Natural killer cell (primary cell): ENCODE results near the gene RAX. TPM values are rescaled to one million over a fixed set of nuclear protein-coding genes. Genes with fewer than 3 reads are reported as not detected.

Source experiments
- ATAC-seq, 3 donors: fragments of 150-1000 bp in 2 of 3; fragments of 200-7000 bp in 1 of 3; cut with Tn5 transposase; 1 replicate in 1 of 3; 2 replicates in 2 of 3; pipeline ENCODE4 v1.10.0; 2021; ENCODE audit warnings: mild to moderate bottlenecking in 2 of 3, moderate library complexity in 2 of 3
- DNase-seq, 2 donors: peaks; one replicate each; pipeline versions ENCODE4 v3.0.0 to v3.0.0-alpha.2; 2013 to 2021; ENCODE audit warnings: mixed read lengths in 1 of 2
- H3K27ac ChIP-seq: one replicate; pipeline ENCODE4 v1.5.1; 2013; ENCODE audit warnings: mild to moderate bottlenecking, low read length
- H3K27me3 ChIP-seq: one replicate; pipeline ENCODE4 v1.6.1; 2013; ENCODE audit warnings: low read length; ENCODE audit not compliant: control insufficient read depth, insufficient read depth
- H3K36me3 ChIP-seq: one replicate; pipeline ENCODE4 v1.6.1; 2013; ENCODE audit warnings: low read length; ENCODE audit not compliant: control insufficient read depth, insufficient read depth
- H3K4me1 ChIP-seq: one replicate; pipeline ENCODE4 v1.6.1; 2013; ENCODE audit warnings: low read length; ENCODE audit not compliant: control insufficient read depth, insufficient read depth
- H3K4me3 ChIP-seq: one replicate; pipeline ENCODE4 v1.5.1; 2013; ENCODE audit warnings: low read length
- H3K9me3 ChIP-seq: one replicate; pipeline ENCODE4 v1.6.1; 2013; ENCODE audit warnings: low read length; ENCODE audit not compliant: control insufficient read depth, insufficient read depth
- H3K27ac Mint-ChIP-seq, 2 donors: one replicate each; pipeline ENCODE4 v1.8.0; 2022; ENCODE audit warnings: mild to moderate bottlenecking in 2 of 2, mixed read lengths in 2 of 2, moderate library complexity in 1 of 2
- H3K27me3 Mint-ChIP-seq, 2 donors: one replicate each; pipeline ENCODE4 v1.8.0; 2022; ENCODE audit warnings: low read depth in 2 of 2, mixed read lengths in 2 of 2
- H3K36me3 Mint-ChIP-seq: one replicate; pipeline ENCODE4 v1.8.0; 2022; ENCODE audit warnings: mixed read lengths
- H3K4me1 Mint-ChIP-seq, 2 donors: one replicate each; pipeline ENCODE4 v1.8.0; 2022; ENCODE audit warnings: mixed read lengths in 2 of 2
- H3K4me3 Mint-ChIP-seq: one replicate; pipeline ENCODE4 v1.8.0; 2022; ENCODE audit warnings: mild to moderate bottlenecking, moderate library complexity, mixed read lengths
- H3K9me3 Mint-ChIP-seq, 2 donors: one replicate each; pipeline ENCODE4 v1.8.0; 2022; ENCODE audit warnings: mixed read lengths in 2 of 2
- WGBS: methylation state at CpG from one replicate; pipeline ENCODE4 v1.1.7; 2013; ENCODE audit warnings: missing lambda C conversion rate; ENCODE audit not compliant: insufficient coverage; 5-methylcytosine and 5-hydroxymethylcytosine counted together
- intact Hi-C: fragments of 100-400 bp; cut with micrococcal nuclease; formaldehyde crosslinking; loops from one replicate; pipeline ENCODE4 v1.14.2; 2022
- total RNA-seq, 4 donors: library from RNA; stranded (reverse); fragments of 120-200 nt in 1 of 4; gene quantifications; one replicate each; pipeline versions ENCODE4 v1.2.3 to v1.2.4, GENCODE V29; 2013 to 2022
- TF ChIP-seq, protein P1 (sequence below): fragments of 200-600 bp; IDR thresholded peaks from one replicate; pipeline ENCODE4 v1.8.0; 2022; ENCODE audit warnings: antibody characterized with exemption

The RAX gene
- total RNA-seq, 3 donors from 2014 or later (not counting 1 experiment from before 2014, with no cell fraction given), result not detected

DNA sequence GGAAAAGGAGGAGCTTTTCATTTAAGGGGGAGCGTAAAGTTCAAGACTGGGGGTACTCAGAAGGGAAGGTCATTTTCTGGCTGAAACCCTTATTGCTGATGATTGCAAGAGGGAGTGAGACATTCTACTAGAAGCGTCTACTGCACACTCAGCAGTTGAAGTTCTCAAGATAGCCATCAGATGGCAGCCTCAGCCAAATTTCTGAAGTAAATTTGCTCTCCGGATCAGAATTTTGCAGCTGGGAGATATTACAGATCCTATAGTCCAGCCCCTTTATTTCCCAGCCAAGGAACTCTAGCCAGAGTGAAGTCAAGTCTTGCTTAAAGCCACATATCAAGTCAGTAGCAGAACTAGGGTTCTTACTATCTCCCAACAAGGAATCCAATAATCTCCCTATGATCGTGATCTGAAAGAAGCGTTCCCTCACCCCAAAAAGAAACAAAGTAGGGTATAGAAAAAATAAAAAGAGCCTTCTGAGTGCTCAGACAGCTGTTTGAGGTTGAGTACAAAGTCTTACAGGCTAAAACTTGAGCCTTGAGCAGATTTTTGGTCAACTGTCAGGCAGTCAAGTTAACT lies 24.0 kb downstream of the RAX start:
- Mint-ChIP-seq H3K9me3 (peaks cover 0 to 2% of the 10 kb centered on the region in 2 donors), H3K27me3 (peaks cover 12 to 13% of the 10 kb centered on the region in 2 donors), H3K36me3 (no peaks in the 10 kb centered on the region), H3K4me3 (no peak overlapping the region), H3K27ac (no peak overlapping the region), H3K4me1 (no peaks in the 10 kb centered on the region)
- no peaks in the 10 kb centered on the region for H3K4me1 ChIP-seq
- H3K27ac ChIP-seq, result no peak overlapping the region
- WGBS, result 20% methylated on average over 3 of the region's 5 CpGs
- no peak for ATAC-seq
- TF ChIP-seq, protein P1, sequence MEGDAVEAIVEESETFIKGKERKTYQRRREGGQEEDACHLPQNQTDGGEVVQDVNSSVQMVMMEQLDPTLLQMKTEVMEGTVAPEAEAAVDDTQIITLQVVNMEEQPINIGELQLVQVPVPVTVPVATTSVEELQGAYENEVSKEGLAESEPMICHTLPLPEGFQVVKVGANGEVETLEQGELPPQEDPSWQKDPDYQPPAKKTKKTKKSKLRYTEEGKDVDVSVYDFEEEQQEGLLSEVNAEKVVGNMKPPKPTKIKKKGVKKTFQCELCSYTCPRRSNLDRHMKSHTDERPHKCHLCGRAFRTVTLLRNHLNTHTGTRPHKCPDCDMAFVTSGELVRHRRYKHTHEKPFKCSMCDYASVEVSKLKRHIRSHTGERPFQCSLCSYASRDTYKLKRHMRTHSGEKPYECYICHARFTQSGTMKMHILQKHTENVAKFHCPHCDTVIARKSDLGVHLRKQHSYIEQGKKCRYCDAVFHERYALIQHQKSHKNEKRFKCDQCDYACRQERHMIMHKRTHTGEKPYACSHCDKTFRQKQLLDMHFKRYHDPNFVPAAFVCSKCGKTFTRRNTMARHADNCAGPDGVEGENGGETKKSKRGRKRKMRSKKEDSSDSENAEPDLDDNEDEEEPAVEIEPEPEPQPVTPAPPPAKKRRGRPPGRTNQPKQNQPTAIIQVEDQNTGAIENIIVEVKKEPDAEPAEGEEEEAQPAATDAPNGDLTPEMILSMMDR, result peak; percentile 15
- intact Hi-C loops, result no loop called here
- peak in 1 of 2 donors; percentile 54 for DNase-seq
- H3K9me3 ChIP-seq, result no peaks in the 10 kb centered on the region
- no peak overlapping the region for H3K4me3 ChIP-seq
- no peaks in the 10 kb centered on the region for H3K36me3 ChIP-seq
- peaks cover 2% of the 10 kb centered on the region for H3K27me3 ChIP-seq

DNA sequence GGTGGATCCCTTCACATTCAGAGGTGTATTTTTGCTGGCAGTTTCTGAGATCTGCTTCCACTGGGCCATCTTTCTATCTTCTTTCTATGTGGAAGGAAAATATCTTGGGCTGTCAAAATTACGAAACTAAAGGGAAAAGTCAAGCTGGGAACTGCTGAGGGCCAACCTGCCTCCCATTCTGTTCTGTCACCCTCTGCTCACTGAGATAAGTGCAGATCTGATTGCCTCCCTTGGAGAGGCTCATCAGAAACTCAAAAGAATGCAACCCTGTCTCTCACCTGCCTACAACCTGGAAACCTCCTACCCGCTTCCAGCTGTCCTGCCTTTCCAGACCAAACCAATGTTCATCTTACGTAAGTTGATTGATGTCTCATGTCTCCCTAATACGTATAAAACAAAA lies 26.5 kb downstream of the RAX start:
- no peaks in the 10 kb centered on the region for H3K36me3 ChIP-seq
- intact Hi-C loops, result no loop called here
- Mint-ChIP-seq H3K36me3 (no peaks in the 10 kb centered on the region), H3K9me3 (no peaks in the 10 kb centered on the region), H3K27me3 (peaks cover 9 to 13% of the 10 kb centered on the region in 2 donors), H3K4me1 (no peaks in the 10 kb centered on the region), H3K4me3 (no peak overlapping the region), H3K27ac (no peak overlapping the region)
- no peaks in the 10 kb centered on the region for H3K4me1 ChIP-seq
- no peak overlapping the region for H3K4me3 ChIP-seq
- H3K27ac ChIP-seq, result no peak overlapping the region
- DNase-seq (no peak), ATAC-seq (no peak)
- TF ChIP-seq, protein P1, result no peak
- WGBS, result 56% methylated on average over 4 of the region's 4 CpGs
- H3K9me3 ChIP-seq, result no peaks in the 10 kb centered on the region
- peaks cover 2% of the 10 kb centered on the region for H3K27me3 ChIP-seq

DNA sequence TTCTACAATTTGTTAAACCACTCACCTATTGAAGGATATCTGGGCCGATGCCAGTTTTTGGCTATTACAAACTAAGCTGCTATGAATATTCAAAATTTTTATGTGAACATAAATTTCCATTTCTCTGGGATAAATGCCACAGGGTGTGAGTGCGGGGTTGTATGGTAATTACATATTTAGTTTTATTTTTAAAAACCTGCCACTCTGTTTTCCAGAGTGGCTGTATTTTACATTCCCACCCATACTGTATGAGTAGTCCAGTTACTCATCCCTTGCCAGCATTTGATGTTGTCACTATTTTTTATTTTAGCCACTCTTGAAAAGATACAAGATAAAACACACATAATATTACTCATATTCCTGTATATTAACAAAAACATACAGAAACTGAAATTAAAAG lies 30.3 kb downstream of the RAX start:
- Histone ChIP-seq H3K36me3 (no peaks in the 10 kb centered on the region), H3K9me3 (no peaks in the 10 kb centered on the region), H3K27ac (no peak overlapping the region), H3K27me3 (peaks cover 2% of the 10 kb centered on the region), H3K4me1 (no peaks in the 10 kb centered on the region), H3K4me3 (no peak overlapping the region)
- intact Hi-C loops, result no loop called here
- no CpG with 5 or more reads among the region's 2 CpGs for WGBS
- Mint-ChIP-seq H3K9me3 (peaks cover 0 to 5% of the 10 kb centered on the region in 2 donors), H3K27ac (no peak overlapping the region), H3K36me3 (no peaks in the 10 kb centered on the region), H3K27me3 (peaks cover 13 to 14% of the 10 kb centered on the region in 2 donors), H3K4me1 (no peaks in the 10 kb centered on the region), H3K4me3 (no peak overlapping the region)
- TF ChIP-seq, protein P1, result no peak
- DNase-seq (no peak), ATAC-seq (no peak)

DNA sequence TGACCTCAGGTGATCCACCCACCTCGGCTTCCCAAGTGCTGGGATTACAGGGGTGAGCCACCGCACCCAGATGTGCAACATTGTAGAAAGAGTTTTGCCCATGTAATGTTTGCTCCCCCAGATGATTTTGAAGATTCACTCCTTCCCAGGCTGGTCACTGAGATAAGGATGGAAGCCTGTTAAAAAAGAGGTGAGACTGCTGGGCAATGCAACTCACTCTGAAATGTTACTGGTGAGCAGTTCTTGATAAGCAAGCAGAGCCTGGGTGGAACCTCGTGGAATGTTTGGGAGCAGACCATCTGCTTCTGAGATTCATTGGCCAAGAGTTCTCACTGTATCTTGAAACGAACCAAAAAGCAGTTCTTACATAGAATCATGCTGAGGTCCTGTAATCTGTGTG lies 33.6 kb downstream of the RAX start:
- Histone ChIP-seq H3K36me3 (no peaks in the 10 kb centered on the region), H3K4me1 (no peaks in the 10 kb centered on the region), H3K4me3 (no peak overlapping the region), H3K27ac (no peak overlapping the region), H3K9me3 (no peaks in the 10 kb centered on the region), H3K27me3 (no peaks in the 10 kb centered on the region)
- H3K36me3 Mint-ChIP-seq, result no peaks in the 10 kb centered on the region
- no peaks in the 10 kb centered on the region for H3K4me1 Mint-ChIP-seq
- TF ChIP-seq, protein P1, result no peak
- ATAC-seq (no peak), DNase-seq (no peak)
- H3K9me3 Mint-ChIP-seq, result peaks cover 0 to 5% of the 10 kb centered on the region in 2 donors
- peaks cover 0 to 8% of the 10 kb centered on the region in 2 donors for H3K27me3 Mint-ChIP-seq
- H3K4me3 Mint-ChIP-seq, result no peak overlapping the region
- intact Hi-C loops, result no loop called here
- no peak overlapping the region for H3K27ac Mint-ChIP-seq
- WGBS, result 73% methylated on average over 4 of the region's 4 CpGs
